Neural crest cell (in vitro differentiated cells): ENCODE results near the gene TTYH2. TPM values are rescaled to one million over a fixed set of nuclear protein-coding genes. Genes with fewer than 3 reads are reported as not detected.

Experiments used
- DNase-seq: peaks from one replicate; pipeline ENCODE4 v3.0.0; 2021; ENCODE audit warnings: low read depth, mixed read lengths, low spot score
- H3K27ac Mint-ChIP-seq: one replicate; pipeline ENCODE4 v1.8.0; 2021; ENCODE audit warnings: mild to moderate bottlenecking, mixed read lengths; ENCODE audit not compliant: unreplicated experiment
- H3K27me3 Mint-ChIP-seq: 2 replicates; pipeline ENCODE4 v1.8.0; 2021; ENCODE audit warnings: low read depth, mild to moderate bottlenecking, mixed read lengths
- H3K36me3 Mint-ChIP-seq: 2 replicates; pipeline ENCODE4 v1.8.0; 2021; ENCODE audit warnings: low read depth, mild to moderate bottlenecking, mixed read lengths
- H3K4me1 Mint-ChIP-seq: 2 replicates; pipeline ENCODE4 v1.8.0; 2021; ENCODE audit warnings: mixed read lengths
- H3K4me3 Mint-ChIP-seq: one replicate; pipeline ENCODE4 v1.8.0; 2021; ENCODE audit warnings: mild to moderate bottlenecking, mixed read lengths
- H3K9me3 Mint-ChIP-seq: 2 replicates; pipeline ENCODE4 v1.8.0; 2021; ENCODE audit warnings: mixed read lengths
- total RNA-seq: library from RNA; stranded (reverse); gene quantifications from 2 replicates; pipeline ENCODE4 v1.2.1, GENCODE V29; 2021
- TF ChIP-seq, protein P1 (sequence below): fragments of 200-600 bp; sonication (generic); conservative IDR thresholded peaks from 2 replicates; pipeline ENCODE4 v1.5.0; 2021; ENCODE audit warnings: antibody characterized with exemption, mild to moderate bottlenecking

TTYH2 gene
- total RNA-seq, 1 donor from 2014 or later, result 3.0 TPM

- peaks cover 33% of the 10 kb centered on the region for H3K36me3 Mint-ChIP-seq
- H3K4me3 Mint-ChIP-seq, result peak overlapping the region; percentile 85
Observed at GRCh38 chr17:74206332-74206818, 7.0 kb upstream of the TTYH2 start.

GRCh38 chr17:74210191-74211140 is 2.9 kb upstream of the TTYH2 start:
- Mint-ChIP-seq H3K27me3 (peaks cover 50% of the 10 kb centered on the region), H3K9me3 (no peaks in the 10 kb centered on the region), H3K27ac (peak overlapping the region; percentile 98), H3K36me3 (peaks cover 28% of the 10 kb centered on the region), H3K4me1 (peaks cover 67% of the 10 kb centered on the region), H3K4me3 (peak overlapping the region; percentile 89)
- TF ChIP-seq, protein P1, sequence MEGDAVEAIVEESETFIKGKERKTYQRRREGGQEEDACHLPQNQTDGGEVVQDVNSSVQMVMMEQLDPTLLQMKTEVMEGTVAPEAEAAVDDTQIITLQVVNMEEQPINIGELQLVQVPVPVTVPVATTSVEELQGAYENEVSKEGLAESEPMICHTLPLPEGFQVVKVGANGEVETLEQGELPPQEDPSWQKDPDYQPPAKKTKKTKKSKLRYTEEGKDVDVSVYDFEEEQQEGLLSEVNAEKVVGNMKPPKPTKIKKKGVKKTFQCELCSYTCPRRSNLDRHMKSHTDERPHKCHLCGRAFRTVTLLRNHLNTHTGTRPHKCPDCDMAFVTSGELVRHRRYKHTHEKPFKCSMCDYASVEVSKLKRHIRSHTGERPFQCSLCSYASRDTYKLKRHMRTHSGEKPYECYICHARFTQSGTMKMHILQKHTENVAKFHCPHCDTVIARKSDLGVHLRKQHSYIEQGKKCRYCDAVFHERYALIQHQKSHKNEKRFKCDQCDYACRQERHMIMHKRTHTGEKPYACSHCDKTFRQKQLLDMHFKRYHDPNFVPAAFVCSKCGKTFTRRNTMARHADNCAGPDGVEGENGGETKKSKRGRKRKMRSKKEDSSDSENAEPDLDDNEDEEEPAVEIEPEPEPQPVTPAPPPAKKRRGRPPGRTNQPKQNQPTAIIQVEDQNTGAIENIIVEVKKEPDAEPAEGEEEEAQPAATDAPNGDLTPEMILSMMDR, result peak; percentile 96
- DNase-seq, result peak; percentile 68

More at GRCh38 chr17:74206332-74206818, 7.0 kb upstream of the TTYH2 start:
- no peak for DNase-seq
- Mint-ChIP-seq H3K4me1 (peaks cover 58% of the 10 kb centered on the region), H3K27me3 (peaks cover 20% of the 10 kb centered on the region), H3K27ac (peak overlapping the region; percentile 31), H3K9me3 (no peaks in the 10 kb centered on the region)
- TF ChIP-seq, protein P1, result no peak

DNA sequence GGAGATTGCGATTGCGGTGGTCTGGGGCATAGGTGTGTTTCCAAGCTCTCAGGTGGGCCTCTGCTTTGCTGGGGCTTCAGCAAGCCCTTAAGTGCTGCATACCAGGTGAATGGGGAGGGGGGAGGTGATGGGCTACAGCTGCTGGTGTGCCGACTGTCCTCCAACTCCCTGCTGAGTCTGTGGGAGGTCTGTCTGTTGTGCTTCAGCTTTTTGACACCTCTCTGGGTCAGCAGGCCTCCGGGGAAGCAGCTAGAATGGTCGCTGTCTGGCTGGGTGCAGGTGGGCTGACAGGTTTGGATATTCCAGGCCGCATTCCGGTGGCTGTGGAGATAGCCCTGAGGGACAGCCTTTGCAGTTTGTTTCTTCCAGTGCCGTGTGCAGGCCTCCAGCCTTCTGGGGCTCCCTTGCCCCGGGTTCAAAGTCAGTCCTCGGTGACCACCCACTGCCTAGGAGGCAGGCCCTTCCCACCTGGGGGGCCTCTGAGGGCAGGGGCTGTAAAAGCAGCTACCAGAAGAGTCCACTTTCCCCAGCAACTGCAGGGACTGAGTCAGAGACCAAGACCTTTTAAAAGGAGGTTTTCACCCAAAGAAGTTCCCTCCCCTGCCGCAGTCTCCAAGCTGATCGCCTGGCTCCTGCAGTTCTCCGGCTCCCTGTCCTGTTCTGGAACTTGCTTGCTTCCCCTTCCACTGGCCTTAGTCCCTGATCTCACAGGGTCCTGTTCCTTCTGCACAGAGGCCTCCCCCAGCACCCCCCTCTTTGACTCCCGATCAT is 2.0 kb upstream of the TTYH2 start:
- Mint-ChIP-seq H3K36me3 (peaks cover 25% of the 10 kb centered on the region), H3K27ac (no peak overlapping the region), H3K4me1 (peaks cover 61% of the 10 kb centered on the region), H3K9me3 (no peaks in the 10 kb centered on the region), H3K27me3 (peaks cover 54% of the 10 kb centered on the region), H3K4me3 (peak overlapping the region; percentile 89)
- TF ChIP-seq, protein P1, result no peak
- no peak for DNase-seq

- peak overlapping the region; percentile 89 for H3K4me3 Mint-ChIP-seq
Observed at GRCh38 chr17:74211912-74212208, 1.5 kb upstream of the TTYH2 start.

More at GRCh38 chr17:74211912-74212208, 1.5 kb upstream of the TTYH2 start:
- peaks cover 62% of the 10 kb centered on the region for H3K4me1 Mint-ChIP-seq
- H3K27me3 Mint-ChIP-seq, result peaks cover 56% of the 10 kb centered on the region
- no peaks in the 10 kb centered on the region for H3K9me3 Mint-ChIP-seq
- TF ChIP-seq, protein P1, result no peak
- H3K27ac Mint-ChIP-seq, result no peak overlapping the region
- DNase-seq, result no peak
- peaks cover 24% of the 10 kb centered on the region for H3K36me3 Mint-ChIP-seq
